GM19099 (cell line): Measurements from ENCODE around the gene IQGAP2.

Source experiments
- POLR2A ChIP-seq: IDR thresholded peaks from 3 replicates; pipeline ENCODE4 v1.6.1; 2011; ENCODE audit warnings: low read depth; ENCODE audit not compliant: insufficient read length; ENCODE audit errors: extremely low read depth

Gene IQGAP2

DNA sequence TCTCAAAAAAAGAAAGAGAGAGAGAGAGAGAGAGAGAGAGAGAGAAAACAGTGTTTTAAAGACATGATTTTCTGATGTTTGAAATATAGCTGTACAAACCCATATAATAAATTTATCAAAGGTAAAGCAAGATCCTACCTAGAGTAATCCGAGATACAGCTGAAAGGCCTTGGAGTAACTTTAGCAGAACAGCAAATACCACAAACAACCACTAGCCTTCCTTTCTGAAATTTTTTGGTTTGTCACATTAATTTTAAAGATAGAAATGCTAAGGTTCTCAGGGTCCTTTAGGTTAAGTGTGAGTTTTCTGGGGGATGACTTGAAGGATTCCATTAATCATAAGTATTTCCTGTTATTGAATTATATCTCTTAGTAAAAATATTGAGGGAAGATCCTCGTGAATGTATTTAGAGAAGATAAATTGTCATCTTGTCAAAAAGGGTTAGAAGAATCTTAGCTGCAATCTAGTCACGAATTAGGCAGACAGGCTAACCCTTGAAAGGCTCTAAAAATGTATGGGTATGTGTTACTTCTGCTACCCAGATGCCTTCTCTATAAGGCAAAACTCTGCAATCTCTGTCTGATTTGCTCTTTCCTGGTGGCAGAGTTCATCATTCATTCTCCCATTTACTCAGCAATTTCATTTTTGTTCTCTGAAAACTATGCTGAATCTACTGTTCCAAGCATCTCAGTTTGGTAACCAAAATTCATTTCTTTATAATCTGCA lies 192.8 kb downstream of the IQGAP2 start:
- TF ChIP-seq POLR2A, result no peak

DNA sequence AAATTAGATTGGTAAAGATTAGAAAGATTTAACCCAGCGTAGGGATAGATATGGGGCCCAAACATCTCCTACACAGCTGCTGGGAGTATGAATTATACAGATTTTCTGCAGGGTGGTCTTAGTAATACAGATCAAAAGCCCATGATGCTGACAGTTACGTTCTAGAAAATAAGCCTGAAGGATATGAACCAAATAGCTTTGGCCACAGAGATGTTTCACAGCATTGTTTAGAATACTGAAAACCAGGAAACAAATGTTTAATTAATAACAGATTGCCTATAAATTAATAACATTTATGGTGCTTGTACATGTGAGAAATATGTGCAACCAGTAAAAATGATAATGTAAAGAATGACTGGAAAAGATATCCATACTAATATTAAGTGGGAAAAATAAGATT lies 195.4 kb downstream of the IQGAP2 start:
- TF ChIP-seq POLR2A, result no peak

DNA sequence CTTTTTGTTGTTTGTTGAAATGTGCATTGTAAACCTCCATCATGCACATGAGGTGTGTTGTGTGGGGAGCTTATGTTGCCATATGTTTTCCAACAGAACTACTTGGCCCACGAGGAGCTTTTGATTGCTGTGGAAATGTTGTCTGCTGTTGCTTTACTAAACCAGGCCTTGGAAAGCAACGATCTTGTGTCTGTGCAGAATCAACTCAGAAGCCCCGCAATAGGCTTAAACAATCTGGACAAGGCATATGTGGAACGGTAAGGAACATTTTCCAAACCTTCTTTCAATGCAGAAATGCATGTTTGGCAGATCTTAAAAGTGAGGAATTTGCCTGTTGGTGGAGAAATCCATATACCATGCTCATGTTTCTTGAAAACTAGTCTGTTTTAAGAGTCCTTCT lies 197.6 kb downstream of the IQGAP2 start:
- no peak for TF ChIP-seq POLR2A

DNA sequence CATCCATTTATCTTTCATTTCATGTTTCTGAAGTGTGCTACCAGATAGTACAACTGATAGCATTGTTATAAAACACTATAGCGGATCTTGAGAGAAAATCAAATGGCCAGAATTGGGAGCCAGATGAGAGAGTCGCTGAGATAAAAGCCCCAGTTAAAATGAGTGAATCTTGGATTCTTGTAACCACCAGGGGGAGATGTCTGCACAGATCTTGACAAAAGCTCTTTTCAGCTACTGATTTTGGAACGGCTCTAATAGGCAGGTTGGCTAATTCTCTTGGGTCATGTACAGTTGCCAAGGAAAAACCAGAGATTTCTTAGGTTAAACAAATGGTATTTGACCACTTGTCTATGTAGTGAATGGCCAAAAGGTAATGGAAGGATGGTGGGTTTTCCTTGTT lies 198.4 kb downstream of the IQGAP2 start:
- no peak for TF ChIP-seq POLR2A

DNA sequence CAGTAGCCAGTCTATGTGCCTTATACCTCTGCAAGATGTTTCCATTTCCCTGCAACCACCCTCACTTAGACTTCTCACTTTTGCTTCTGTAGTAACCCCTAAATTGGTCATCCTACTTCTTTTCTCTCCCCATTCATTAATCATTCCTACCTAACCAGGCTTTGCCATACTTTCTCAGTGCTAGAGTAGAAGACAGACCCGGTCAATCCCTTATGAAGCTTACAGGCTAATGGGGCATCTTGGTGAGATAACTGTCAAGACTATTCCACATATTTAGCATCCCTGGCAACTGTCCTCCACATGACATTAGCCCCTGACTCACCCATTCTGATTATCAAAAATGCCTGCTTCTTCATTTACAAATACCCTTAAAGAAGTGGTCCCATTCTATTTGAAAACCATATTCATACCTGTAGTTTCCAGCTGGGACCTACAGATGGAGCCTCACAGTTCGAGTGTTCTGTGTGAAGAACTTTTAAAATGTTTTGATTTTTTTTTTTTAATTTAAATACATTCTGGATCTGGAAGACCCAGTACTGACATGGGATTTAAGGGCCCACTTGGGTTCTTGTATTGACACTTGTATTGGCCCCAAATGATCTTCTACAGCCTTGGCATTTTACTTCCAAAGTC lies 199.1 kb downstream of the IQGAP2 start:
- no peak for TF ChIP-seq POLR2A

DNA sequence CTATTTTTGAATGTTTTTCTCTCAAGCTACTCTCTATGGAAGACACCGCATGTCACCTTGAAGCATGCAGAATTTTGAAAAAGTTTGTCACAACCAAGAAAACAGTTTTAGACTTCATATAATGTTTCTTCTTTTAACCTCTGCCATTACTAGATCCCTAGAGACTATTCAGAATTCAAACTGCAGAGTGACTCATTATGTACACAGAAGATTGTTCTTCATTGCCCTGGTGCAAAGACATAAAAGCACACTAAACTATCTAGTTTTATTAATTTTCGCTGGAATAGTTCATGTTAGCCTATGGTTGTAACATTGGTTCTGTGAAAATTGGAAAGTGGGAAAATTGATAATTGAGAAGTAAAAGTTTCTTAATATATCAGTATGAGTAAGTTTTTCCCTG lies 201.8 kb downstream of the IQGAP2 start:
- no peak for TF ChIP-seq POLR2A

DNA sequence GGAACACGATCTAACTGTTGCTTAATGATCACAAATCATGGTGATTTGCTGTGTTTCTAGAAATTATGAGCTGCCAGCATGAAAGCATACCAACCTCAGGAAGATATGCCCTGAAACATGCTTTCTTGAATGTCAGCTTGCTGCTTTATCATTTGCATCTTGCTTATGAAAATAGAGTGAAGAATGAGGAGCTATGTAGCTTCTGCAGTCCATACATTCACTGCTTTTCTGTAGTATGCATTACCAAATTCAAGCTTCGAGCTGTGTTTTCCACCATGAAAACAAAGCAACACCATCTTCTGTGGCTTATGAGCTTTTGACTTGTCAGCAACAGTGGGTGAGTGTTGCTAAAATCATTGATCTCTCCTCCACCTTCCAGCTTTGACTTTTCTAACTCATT lies 203.6 kb downstream of the IQGAP2 start:
- TF ChIP-seq POLR2A, result no peak

DNA sequence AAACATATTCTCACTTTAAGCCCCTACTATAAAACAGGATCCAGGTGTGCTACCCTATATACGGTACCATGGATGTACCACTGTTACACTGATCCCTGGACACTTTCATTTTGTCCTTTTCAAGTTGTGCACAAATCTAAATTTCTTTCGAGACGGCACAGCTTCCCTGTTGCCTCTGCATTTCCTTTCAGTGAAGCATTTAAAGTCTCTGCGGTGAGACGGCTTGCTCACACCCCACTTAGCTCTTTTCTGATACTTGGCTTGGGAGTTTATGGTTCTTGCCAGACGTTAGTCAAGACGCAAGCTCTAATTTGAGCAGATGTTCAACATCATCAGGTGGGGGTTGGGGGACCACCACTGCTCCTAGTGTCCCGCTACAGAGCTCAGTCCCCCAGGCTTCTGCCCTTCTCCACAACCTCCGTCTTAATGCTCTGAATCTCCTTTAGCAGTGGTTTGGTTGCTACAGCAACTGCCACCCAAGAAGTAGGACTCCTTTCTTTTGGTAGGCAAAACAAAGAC lies 204.3 kb downstream of the IQGAP2 start:
- no peak for TF ChIP-seq POLR2A

DNA sequence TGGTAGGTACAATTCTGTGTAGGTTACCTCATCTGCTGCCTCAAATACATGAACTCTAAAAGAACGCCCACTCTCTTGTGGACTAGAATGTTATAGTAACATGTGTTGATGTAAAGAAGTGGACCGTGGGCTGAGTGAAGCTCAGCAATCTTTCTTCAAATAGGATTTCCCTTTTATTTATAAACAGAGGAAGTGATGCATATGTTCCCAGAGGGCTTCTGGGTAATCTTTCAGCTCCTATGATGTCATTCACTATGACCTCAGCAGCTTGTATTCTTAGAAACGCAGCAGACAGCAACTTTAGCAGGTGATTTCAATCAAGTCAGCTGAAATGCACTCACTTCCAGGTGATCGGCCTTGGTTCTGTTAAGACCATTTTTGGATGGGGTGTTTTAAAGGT lies 205.7 kb downstream of the IQGAP2 start:
- TF ChIP-seq POLR2A, result no peak

DNA sequence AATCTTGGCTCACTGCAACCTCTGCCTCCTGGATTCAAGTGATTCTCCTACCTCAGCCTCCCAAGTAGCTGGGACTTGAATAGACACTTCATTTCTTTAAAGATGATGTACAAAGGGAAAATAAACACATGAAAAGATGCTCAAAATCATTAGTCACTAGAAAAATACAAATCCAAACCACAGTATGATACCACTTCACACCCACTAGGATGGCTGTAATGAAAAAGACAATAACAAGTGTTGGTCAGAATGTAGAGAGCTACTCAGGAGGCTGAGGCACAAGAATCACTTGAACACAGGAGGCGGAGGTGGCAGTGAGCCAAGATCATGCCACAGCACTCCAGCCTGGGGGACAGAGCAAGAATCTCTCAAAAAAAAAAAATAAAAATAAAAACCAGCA lies 207.1 kb downstream of the IQGAP2 start:
- TF ChIP-seq POLR2A, result no peak

DNA sequence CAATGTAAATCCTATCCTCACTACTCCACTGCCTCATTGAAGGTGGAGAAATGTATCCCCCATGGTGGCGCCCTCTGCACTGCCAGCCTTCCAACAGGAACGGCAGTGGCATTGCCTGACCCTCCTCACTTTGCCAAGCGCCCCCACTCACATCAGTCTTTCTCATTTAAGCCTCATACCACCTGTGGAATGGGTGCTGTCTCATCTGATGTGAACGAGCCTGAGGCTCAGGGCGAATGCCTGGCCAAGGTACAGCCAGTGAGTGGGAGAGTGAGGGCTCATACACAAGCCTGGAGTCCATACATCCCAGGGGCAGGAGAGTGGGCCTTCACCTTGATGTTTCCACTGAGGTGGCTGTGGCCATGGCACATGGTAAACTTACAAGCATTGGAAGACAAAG lies 209.9 kb downstream of the IQGAP2 start:
- TF ChIP-seq POLR2A, result no peak

DNA sequence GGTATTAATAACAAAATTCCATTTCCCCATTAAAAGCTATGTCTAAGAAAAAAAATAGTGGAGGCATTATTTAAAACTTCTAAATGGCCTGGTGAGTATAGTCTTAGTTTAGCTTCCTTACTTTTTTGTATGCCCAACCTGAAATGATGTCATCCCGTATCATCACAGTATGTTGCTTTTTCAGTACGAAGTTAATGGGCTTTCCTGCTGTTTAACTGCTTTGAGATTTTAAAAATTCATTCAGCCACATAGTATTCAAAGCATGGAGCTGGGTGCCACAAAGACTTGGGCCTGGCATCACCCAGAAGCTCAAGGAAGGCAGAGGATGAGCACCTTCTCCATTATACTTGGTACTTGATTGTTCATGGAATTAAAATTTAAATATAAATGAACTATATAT lies 212.7 kb downstream of the IQGAP2 start:
- TF ChIP-seq POLR2A, result no peak

DNA sequence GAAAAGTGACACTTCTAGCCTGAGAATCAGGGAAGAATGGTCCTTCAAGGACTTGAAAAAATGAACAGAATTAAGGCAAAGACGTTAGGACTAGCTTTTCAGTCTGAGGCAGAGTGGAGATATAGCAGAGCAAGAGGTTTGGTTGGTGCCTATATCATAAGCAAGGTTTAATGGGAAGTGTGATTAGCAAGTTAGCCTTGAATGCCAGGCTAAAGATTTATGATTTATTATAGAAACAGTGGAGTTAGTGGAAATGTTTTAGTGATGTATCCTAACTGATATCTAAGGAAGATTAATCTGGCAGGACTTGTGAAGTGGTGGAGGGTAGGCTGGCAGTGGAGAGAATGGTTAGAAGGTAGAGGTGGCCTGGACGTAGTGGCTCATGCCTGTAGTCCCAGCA lies 213.1 kb downstream of the IQGAP2 start:
- no peak for TF ChIP-seq POLR2A

DNA sequence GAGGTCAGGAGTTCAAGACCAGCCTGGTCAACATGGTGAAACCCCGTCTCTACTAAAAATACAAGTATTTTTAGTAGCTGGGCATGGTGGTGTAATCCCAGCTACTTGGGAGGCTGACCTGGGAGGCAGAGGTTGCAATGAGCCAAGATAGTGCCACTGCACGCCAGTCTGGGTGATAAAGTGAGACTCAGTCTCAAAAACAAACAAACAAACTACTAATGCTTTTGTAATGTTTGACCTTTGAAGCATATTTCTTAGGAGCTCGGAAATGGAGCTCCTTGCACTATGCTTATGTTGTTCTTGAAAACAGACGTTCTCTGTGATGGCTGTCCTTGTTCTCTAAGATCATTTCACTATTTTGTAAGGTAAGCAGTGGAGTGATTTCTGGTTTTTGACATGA lies 214.1 kb downstream of the IQGAP2 start:
- TF ChIP-seq POLR2A, result no peak

DNA sequence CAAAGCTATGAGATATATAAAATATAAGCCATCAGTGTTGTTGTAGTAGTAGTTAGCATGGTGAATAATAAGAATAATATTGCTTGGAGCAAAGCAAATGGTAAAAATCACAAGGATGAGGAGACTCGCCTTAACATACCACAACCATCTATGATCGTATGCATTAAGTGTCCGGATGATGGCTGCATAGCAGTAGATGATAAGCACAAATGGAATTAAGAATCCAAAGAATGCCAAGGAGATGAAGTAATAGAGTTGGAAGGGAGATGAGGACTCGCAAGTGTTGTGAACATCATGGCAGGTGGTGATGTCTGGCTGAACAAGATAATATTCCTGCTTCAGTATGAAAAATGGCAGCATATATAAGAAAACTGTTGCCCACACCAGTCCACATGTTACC lies 214.6 kb downstream of the IQGAP2 start:
- TF ChIP-seq POLR2A, result no peak

DNA sequence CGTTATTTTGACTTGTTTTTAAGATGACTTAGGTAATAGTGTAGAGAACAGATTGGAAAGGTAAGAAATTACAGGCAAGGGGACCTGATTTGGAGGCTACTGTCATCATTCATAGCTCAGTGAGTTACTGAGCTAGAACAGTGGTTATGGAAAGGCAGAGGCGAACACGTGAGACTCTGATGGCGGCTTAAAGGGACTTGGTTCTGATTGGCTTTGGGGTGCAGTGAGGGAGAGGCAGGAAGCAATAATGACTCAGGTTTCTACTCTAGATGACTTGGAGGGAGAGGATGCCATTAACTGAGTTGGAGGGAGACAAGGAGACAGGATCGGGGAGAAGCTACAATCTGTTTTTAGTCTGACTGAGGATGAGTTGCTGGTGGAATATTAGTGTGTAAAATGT lies 217.1 kb downstream of the IQGAP2 start:
- TF ChIP-seq POLR2A, result no peak
